GM12878 (cell line): ENCODE results near the gene RAB31. TPM values are rescaled to one million over a fixed set of nuclear protein-coding genes. Genes with fewer than 3 reads are reported as not detected.

Experiments used
- ATF2 ChIP-seq: IDR thresholded peaks from 2 replicates; pipeline ENCODE4 v1.6.1; 2012; ENCODE audit warnings: low read length, inconsistent platforms
- FOXK2 ChIP-seq: fragments of 450-650 bp; IDR thresholded peaks from 2 replicates; pipeline ENCODE4 v1.6.1; 2017; ENCODE audit warnings: mild to moderate bottlenecking, moderate library complexity
- RELA ChIP-seq: fragments of 450-650 bp; IDR thresholded peaks from 2 replicates; pipeline ENCODE4 v1.8.0; 2014; ENCODE audit warnings: borderline replicate concordance; ENCODE audit not compliant: partially characterized antibody
- STAT1 ChIP-seq: fragments of 450-650 bp; conservative IDR thresholded peaks from 2 replicates; pipeline ENCODE4 v1.6.1; 2014; ENCODE audit warnings: antibody characterized with exemption, mild to moderate bottlenecking
- WRNIP1 ChIP-seq: IDR thresholded peaks from 2 replicates; pipeline ENCODE4 v1.6.1; 2011; ENCODE audit warnings: low read depth, low read length, improper control_type of control experiment, borderline replicate concordance
- ZBTB40 ChIP-seq: fragments of 450-650 bp; IDR thresholded peaks from 2 replicates; pipeline ENCODE4 v1.6.1; 2016; ENCODE audit warnings: mild to moderate bottlenecking, moderate library complexity, borderline replicate concordance
- ZNF217 ChIP-seq: fragments of 450-650 bp; IDR thresholded peaks from 2 replicates; pipeline ENCODE4 v1.6.1; 2017; ENCODE audit warnings: antibody characterized with exemption, mild to moderate bottlenecking
- ZNF592 ChIP-seq: fragments of 450-650 bp; IDR thresholded peaks from 2 replicates; pipeline ENCODE4 v1.6.1; 2017; ENCODE audit warnings: mild to moderate bottlenecking, moderate library complexity
- polyA plus RNA-seq, 11 experiments: library from polyadenylated mRNA; depleted of rRNA in 4 of 11; unstranded in 6 of 11; stranded (reverse) in 5 of 11; fragments of >200 nt; fragmentation: Nextera tagmentation in 4 of 11; fragmentation: Illumina TruSeq in 1 of 11; extraction: Ambion mirVana in 4 of 11; extraction: Trizol in 1 of 11; gene quantifications; 1 replicate in 1 of 11; 2 replicates in 10 of 11; pipeline versions ENCODE4 v1.2.1 to v1.2.3, GENCODE V29; 2011 to 2016; ENCODE audit warnings: inconsistent platforms in 2 of 11, missing spikeins in 2 of 11, low read depth in 1 of 11
- total RNA-seq, 4 experiments: library from RNA; depleted of rRNA in 3 of 4; stranded (reverse); fragments of >200 nt in 3 of 4; fragmentation: Illumina TruSeq in 1 of 4; extraction: Trizol in 1 of 4; gene quantifications; 2 replicates each; pipeline versions ENCODE4 v1.2.1 to v1.2.3, GENCODE V29; 2013 to 2021
- TF ChIP-seq, protein P1 (sequence below): fragments of 450-650 bp; IDR thresholded peaks from 2 replicates; pipeline ENCODE4 v1.6.1; 2014; ENCODE audit warnings: mild to moderate bottlenecking

The RAB31 gene
- total and polyA plus RNA-seq, 10 of the 15 experiments (the other 5 are each of a cell fraction or from before 2014, with no cell fraction given) = 0.80 to 23.3 (median 12.2) TPM

DNA sequence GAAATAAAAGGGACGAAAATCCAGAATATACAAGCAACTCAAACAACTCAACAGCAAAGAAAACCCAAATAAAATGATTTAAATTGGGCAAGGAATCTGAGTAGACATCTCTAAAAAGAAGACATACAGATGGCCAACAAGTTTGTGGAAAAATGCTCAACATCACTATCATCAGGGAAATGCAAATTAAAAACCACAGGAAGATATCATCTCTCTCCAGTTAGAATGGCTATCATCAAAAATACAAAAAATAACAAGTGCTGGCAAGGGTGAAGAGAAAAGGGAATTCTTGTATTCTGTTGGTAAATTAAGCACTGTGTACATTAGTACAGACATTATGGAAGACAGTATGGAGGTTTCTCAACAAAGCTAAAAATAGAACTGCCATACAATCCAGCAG, 80.0 kb downstream of the RAB31 start (continued):
- TF ChIP-seq ZNF592 (no peak), RELA (no peak), ZBTB40 (no peak), STAT1 (no peak), ZNF217 (no peak), WRNIP1 (no peak), ATF2 (no peak), FOXK2 (no peak)
- TF ChIP-seq, protein P1, sequence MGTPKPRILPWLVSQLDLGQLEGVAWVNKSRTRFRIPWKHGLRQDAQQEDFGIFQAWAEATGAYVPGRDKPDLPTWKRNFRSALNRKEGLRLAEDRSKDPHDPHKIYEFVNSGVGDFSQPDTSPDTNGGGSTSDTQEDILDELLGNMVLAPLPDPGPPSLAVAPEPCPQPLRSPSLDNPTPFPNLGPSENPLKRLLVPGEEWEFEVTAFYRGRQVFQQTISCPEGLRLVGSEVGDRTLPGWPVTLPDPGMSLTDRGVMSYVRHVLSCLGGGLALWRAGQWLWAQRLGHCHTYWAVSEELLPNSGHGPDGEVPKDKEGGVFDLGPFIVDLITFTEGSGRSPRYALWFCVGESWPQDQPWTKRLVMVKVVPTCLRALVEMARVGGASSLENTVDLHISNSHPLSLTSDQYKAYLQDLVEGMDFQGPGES = no peak
- TF ChIP-seq, all 136 proteins: peak for 0
